OCI-LY3 (cell line): Measurements from ENCODE around the gene CD160.

ENCODE experiments used
- CTCF ChIP-seq: fragments of 200-600, 300-600 bp; sonication (generic); IDR thresholded peaks from 2 replicates; pipeline ENCODE4 v1.5.1; 2014; ENCODE audit warnings: antibody characterized with exemption, low read length, low read depth
- EZH2phosphoT487 ChIP-seq: fragments of 200-600 bp; shearing (Covaris generic); IDR thresholded peaks from 2 replicates; pipeline ENCODE4 v1.6.1; 2018; ENCODE audit warnings: antibody characterized with exemption, mixed run types, low read depth

DNA sequence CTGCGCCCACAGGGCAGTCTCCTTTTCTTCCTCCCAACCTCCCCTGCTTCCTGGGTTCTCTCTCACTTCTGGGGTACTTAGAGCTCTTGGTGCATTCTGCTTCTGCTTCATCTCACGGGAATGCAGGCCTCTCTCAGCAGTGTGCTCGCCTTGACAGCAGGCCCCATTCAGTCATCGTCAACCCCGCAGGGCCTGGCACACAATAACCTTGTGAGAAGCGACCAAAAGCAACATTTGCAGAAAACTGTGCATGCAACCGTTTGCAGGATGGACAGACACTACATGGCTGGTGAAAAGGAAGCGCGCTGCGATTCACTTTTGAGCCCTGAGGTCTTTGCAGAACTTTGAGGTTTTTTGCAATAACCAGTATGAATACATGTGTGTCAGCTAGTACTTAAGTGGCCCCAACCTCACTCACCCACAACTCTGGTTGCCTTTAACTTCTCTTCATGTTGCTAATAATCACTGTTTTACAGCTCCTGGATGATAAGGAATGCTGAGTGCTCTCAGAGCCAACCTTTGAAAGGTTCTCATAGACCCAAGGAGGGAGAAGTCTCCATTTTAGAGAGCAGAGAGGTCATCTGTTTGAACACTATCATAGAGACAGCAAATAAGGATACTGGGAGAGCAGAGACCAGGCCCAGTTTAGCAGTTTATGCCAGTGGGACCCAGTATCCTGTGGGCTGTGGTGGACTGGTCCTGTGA, 2.5 kb upstream of the CD160 start:
- no peak for TF ChIP-seq CTCF
- no peak for TF ChIP-seq EZH2phosphoT487
